ENCODE data around the gene STPG3. TPM values are rescaled to one million over a fixed set of nuclear protein-coding genes. Genes with fewer than 3 reads are reported as not detected.

Gene STPG3
- 1 to 10 TPM; 1.7 to 2.3 (median 1.8) TPM for polyA plus RNA-seq (ENCODE audit: insufficient read length in 4 of 4)

DNA sequence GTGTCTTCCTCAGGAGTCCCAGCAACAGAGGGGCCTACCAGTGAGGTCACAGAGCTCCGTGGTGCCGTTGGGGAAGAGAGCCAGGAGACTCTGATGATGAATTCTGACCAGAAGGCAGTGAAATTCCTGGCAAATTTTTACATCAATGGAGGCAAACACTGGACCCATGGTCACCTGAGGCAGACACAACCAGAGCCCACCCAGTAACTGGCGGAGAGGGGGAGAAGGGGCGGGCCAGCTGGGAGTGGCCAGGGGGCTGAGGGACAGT is at the start of gene STPG3:
Gene STPG3, plus strand, starts transcription at position 93 of the 268 bp plus-strand sequence. Its CDS starts 1 bp downstream, at position 94.
- DNase-seq (ENCODE audit: low read depth in 4 of 4, low spot score in 3 of 4), result no peak

GRCh38 chr9:137202966-137203365 is 48.1 kb upstream of the STPG3 start:
- DNase-seq (ENCODE audit: low read depth in 4 of 4, low spot score in 3 of 4), result no peak

GRCh38 chr9:137204731-137205125 is 46.4 kb upstream of the STPG3 start:
- DNase-seq (ENCODE audit: low read depth in 4 of 4, low spot score in 3 of 4), result no peak

- DNase-seq (ENCODE audit: low read depth in 4 of 4, low spot score in 3 of 4), result peak; percentile 76 to 89 (median 80)
These were observed 45.7 kb upstream of the STPG3 start, which contains the start of the genes NDOR1 and TMEM203 for GRCh38 chr9:137205126-137206069. Gene NDOR1 (plus strand): TSS chr9:137205700. CDS start chr9:137205778, 78 bp downstream. Gene TMEM203 (minus strand): TSS chr9:137205648. CDS start chr9:137205414, 234 bp downstream.

DNA sequence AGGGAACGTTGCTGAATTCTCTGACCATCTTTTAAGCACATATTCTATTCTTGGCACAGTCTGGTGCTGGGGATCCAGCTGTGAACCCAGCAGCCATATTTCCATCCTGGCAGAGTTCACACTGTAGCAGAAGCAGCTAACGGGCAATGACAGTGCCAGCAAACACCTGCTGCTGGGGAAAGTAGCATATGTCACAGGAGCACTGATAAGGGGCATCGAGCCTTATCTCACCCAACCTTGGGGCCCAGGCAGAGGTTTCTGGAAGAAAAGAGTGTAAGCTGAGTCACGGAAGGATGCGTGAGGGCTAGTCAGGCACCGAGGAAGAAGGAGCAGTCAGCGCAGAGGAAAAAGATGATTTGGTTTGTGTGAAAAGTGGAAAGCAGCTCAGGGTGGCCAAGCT is 44.5 kb upstream of the STPG3 start:
- no peak for DNase-seq (ENCODE audit: low read depth in 4 of 4, low spot score in 3 of 4)

DNA sequence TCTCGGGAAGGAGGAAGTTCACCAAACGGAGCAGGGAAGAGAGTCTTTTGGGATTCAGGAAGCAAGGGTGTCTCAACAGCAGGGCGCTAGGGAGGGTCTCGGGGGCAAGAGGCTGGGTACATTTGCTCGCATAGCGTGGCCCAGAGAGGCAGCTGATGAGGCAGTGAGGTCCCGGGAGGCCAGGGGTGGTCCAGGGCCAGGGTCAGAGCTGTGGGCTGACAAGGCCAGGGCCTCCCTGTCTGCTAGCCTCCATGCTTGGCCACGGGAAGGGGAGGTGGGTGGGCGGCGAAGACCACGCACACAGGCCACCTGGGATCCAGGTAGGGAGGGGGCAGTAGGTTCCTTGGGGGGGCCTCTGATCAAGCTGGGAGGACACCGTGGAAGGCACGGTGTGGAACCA is 39.6 kb upstream of the STPG3 start:
- DNase-seq (ENCODE audit: low read depth in 4 of 4, low spot score in 3 of 4), result no peak

DNA sequence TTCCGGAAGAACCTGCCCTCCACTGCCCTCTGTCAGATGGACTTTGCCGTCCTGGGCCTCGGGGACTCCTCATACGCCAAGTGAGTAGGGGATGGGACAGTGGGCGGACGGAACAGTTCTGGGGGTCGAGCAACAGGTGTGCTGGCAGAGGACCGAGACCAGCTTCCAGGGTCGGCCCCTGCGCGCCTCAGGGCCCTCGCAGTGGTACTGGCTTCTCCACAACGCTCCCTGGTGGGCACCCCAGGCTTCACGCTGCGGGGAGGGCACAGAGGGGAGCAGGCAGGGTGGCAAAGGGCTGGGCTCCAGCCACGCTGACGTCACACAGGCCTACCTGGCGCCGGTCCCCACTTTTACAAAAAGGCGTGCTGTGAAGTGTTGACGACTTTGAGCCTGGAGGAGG is 38.6 kb upstream of the STPG3 start:
- DNase-seq (ENCODE audit: low read depth in 4 of 4, low spot score in 3 of 4), result no peak

GRCh38 chr9:137213160-137214060 is 37.7 kb upstream of the STPG3 start:
- no peak for DNase-seq (ENCODE audit: low read depth in 4 of 4, low spot score in 3 of 4)

DNA sequence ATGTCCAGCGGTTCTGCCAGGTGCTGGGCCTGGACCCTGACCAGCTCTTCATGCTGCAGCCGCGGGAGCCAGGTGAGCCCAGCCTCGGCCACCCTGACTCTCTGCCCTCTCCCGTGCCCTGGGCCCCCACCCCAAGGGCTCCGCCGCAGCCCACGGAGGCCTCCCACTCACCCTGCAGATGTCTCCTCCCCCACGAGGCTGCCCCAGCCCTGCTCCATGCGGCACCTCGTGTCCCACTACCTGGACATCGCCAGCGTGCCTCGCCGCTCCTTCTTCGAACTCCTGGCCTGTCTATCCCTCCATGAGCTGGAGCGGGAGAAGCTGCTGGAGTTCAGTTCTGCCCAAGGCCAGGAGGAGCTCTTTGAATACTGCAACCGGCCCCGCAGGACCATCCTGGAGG is 36.5 kb upstream of the STPG3 start:
- no peak for DNase-seq (ENCODE audit: low read depth in 4 of 4, low spot score in 3 of 4)

DNA sequence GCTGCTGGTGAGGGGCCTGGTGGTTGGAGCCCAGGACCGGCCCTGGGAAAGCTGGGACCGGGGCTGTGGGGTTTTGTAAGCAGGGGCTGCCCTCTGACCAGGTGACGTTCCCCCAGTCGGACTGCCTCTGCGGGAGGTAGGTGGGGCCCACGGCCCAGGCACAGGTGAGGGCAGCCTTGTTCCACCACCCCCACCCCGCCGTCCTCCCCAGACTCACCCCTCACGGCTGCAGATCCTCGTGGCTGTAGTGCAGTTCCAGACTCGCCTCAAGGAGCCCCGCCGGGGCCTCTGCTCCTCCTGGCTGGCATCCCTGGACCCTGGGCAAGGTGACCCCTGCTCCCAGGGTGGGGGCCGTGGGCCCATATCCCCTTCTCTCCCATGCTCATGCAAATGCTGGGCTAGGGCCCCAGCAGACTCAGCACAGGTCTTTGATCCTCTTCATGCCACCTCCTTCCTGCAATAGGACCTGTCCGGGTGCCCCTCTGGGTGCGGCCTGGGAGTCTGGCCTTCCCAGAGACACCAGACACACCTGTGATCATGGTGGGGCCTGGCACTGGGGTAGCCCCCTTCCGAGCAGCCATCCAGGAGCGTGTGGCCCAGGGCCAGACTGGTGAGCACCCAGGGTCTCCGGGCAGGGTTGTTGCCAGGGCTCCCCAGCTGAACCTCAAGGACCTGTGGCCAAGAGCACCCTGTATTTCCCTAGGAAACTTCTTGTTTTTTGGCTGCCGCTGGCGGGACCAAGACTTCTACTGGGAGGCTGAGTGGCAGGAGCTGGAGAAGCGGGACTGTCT is 35.7 kb upstream of the STPG3 start:
- DNase-seq (ENCODE audit: low read depth in 4 of 4, low spot score in 3 of 4), result no peak

GRCh38 chr9:137216188-137216965 is 34.7 kb upstream of the STPG3 start:
- DNase-seq (ENCODE audit: low read depth in 4 of 4, low spot score in 3 of 4), result no peak

GRCh38 chr9:137217276-137218211 is 33.5 kb upstream of the STPG3 start:
- no peak for DNase-seq (ENCODE audit: low read depth in 4 of 4, low spot score in 3 of 4)

DNA sequence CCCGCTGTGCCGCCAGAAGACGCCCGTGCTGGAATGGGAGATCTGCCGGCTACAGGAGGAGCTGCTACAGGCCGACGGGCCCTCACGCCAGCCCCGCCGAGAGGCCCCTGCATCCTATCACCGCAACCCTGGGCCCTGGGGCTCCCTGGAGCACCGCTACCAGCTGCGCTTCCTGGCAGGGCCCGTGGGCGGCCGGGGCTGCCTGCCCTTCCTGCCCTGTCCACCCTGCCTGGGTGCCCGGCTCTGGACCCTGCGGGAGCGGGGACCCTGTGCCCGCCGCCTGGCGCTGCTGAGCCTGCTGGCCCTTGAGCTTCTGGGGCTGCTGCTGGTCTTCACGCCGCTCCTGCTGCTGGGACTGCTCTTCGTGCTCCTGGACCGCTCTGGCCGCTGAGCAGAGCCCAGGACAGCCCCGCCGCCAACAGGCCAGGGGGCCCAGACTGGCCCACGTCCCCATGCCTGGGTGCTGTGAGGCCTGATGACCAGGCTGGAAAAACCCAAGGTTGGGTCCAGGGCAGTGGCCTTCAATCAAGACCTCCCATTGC is 32.8 kb upstream of the STPG3 start:
- no peak for DNase-seq (ENCODE audit: low read depth in 4 of 4, low spot score in 3 of 4)

GRCh38 chr9:137218754-137219271 is 32.3 kb upstream of the STPG3 start:
- no peak for DNase-seq (ENCODE audit: low read depth in 4 of 4, low spot score in 3 of 4)

DNA sequence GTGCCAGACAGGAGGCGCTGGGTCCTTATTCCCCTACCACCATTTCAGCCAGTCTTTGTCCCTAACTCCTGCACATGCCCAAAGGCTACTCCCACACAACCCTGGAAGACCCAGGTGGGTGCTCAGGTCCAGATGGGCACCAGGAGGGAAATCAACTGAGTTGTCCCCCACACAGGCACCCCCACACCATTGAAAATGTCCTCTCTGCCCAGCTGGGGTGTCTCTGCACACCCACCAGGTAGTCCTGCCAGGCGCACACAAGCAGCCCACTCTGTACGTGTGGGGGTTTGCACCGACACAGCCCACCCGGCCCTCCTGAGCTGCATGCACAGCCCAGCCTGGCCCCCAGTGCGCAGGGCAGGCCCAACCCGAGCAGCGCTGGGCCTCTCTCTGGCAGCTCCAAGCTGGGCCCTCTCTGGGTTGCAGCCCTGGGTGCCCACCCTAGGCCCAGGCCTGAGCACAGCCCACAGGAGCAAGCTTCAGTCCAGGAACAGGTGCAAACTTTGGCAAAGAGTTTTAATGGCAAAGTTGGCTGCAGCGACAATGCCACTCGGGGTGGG is 31.2 kb upstream of the STPG3 start:
- no peak for DNase-seq (ENCODE audit: low read depth in 4 of 4, low spot score in 3 of 4)

DNA sequence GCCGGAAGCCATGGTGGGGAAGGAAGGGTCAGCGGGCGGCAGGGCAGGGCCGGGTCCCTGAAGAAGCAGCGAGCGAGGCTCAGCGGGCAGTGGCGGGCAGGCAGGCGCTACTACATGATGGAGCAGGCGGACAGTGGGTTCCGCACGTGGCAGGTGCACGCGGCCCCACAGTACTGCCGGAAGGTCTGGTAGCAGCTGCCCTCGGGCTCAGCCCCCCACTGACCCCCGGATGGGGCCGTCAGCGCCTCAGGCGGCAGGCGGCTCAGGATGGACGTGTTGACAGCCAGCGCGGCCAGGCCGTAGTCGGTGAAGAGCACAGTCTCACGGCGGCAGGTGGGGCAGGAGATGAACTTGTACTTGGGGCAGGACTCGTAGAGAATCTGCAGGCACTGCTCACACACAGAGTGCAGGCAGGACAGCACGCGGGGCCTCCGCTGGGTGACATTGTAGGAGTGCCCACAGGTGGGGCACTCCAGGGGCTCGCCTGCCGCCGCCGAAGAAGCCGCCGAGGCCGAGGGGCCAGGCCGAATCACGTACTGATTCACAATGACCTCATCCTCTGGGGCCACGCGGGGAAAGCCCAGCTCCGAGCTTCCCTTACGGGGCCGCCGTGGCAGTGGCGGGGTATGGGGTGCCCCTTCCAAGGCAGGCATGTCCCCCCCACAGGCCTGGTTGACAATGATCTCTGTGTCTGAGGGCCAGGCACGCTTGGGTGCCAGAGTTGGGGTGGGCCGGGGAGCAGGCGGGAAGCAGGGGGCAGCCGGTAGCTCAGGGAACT is 30.6 kb upstream of the STPG3 start:
- DNase-seq (ENCODE audit: low read depth in 4 of 4, low spot score in 3 of 4), result no peak

DNA sequence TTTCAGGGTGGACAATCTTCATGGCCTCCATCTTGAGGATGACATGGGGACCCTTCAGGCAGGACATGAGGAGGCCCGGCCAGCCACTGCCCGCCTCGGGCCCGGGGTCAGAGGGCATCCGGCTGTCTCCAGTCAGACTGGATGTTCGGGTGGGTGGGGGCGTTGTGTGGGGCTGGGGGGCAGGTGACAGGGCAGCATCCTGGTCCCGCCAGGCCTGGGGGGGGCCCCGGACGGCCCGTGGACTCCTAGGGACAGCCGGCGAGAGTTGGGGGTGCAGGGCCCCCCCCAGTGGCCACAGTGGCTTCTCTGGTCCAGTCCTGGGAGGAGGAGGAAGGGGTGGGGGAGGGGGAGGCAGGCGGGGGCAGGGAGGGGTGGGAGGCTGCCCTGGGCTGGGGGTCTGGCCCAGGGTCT is 30.0 kb upstream of the STPG3 start:
- DNase-seq (ENCODE audit: low read depth in 4 of 4, low spot score in 3 of 4), result no peak

All from right renal pelvis (tissue), 4 donors.